ENCODE results near the gene REC114.

GRCh38 chr15:73464602-73465001, 21.6 kb downstream of the REC114 start:
- TF ChIP-seq CTCF (IDR thresholded peaks at IDR 0.05; ENCODE audit: extremely low read depth in 1 of 2, insufficient read depth in 1 of 2, low read depth in 1 of 2, low read length in 2 of 2) (peak; percentile 5 to 13), EZH2 (IDR thresholded peaks at IDR 0.05; ENCODE audit: borderline replicate concordance, low read depth, low read length, severe bottlenecking) (no peak), POLR2A (IDR thresholded peaks at IDR 0.05; ENCODE audit: low read depth, low read length) (no peak)
